Stimulated activated CD4-positive, alpha-beta T cell treated with anti-CD3 and anti-CD28 coated beads, Interleukin-15, amount 100 ng/mL, for 1 hour (primary cell): ENCODE data around the gene MAPK1.
"Not testable (repeated sequence)": the region's sequence is repeated elsewhere in the genome, so short reads cannot be mapped to it uniquely, and the experiment has no call there.

Experiments used
- DNase-seq, 2 donors: peaks; one replicate each; pipeline ENCODE4 v3.0.0-alpha.2; 2020; ENCODE audit warnings: low read depth in 1 of 2, low spot score in 1 of 2

Gene MAPK1

GRCh38 chr22:21729184-21729583 lies 138.3 kb downstream of the MAPK1 start:
- DNase-seq = not testable (repeated sequence)

- DNase-seq = no peak
Observed at GRCh38 chr22:21728270-21728669, 139.2 kb downstream of the MAPK1 start.

GRCh38 chr22:21727768-21728167 lies 139.7 kb downstream of the MAPK1 start:
- no peak for DNase-seq

- no peak for DNase-seq
Observed at GRCh38 chr22:21727159-21727558, 140.3 kb downstream of the MAPK1 start.

- DNase-seq = no peak
Observed at GRCh38 chr22:21726650-21727049, 140.8 kb downstream of the MAPK1 start.

GRCh38 chr22:21725956-21726649 lies 141.3 kb downstream of the MAPK1 start:
- DNase-seq = no peak

- not testable (repeated sequence) for DNase-seq
Observed at GRCh38 chr22:21724496-21724895, 142.9 kb downstream of the MAPK1 start.

- not testable (repeated sequence) for DNase-seq
Observed at GRCh38 chr22:21721195-21721852, 146.1 kb downstream of the MAPK1 start.

- not testable (repeated sequence) for DNase-seq
Observed at GRCh38 chr22:21720191-21720859, 147.1 kb downstream of the MAPK1 start.

- no peak for DNase-seq
Observed at GRCh38 chr22:21719024-21719423, 148.4 kb downstream of the MAPK1 start.

- no peak for DNase-seq
Observed at GRCh38 chr22:21718499-21718898, 148.9 kb downstream of the MAPK1 start.

- DNase-seq = not testable (repeated sequence)
Observed at GRCh38 chr22:21716395-21717122, 150.9 kb downstream of the MAPK1 start.

GRCh38 chr22:21714786-21715185 lies 152.7 kb downstream of the MAPK1 start:
- DNase-seq = no peak

- DNase-seq = no peak
Observed at GRCh38 chr22:21714059-21714770, 153.2 kb downstream of the MAPK1 start.

- DNase-seq = no peak
Observed at GRCh38 chr22:21713428-21714058, 153.9 kb downstream of the MAPK1 start.

- DNase-seq = peak; percentile 27 to 32
Observed at GRCh38 chr22:21712751-21713427, 154.6 kb downstream of the MAPK1 start.

- DNase-seq = no peak
Observed at GRCh38 chr22:21711851-21712250, 155.6 kb downstream of the MAPK1 start.

GRCh38 chr22:21710156-21710555 lies 157.3 kb downstream of the MAPK1 start:
- DNase-seq = no peak

GRCh38 chr22:21709688-21710087 lies 157.8 kb downstream of the MAPK1 start:
- no peak for DNase-seq

GRCh38 chr22:21708960-21709359 lies 158.5 kb downstream of the MAPK1 start:
- no peak for DNase-seq
